ENCODE data around the gene GPR173.

Gene GPR173

GRCh38 chrX:53088136-53088974, 39.8 kb downstream of the GPR173 start:
- DNase-seq (ENCODE audit: low spot score in 2 of 2) = no peak
- Histone ChIP-seq H3K9me3 (no peaks in the 10 kb centered on the region), H3K4me1 (peaks cover 7% of the 10 kb centered on the region), H3K27me3 (ENCODE audit: low read depth) (no peaks in the 10 kb centered on the region), H3K4me3 (no peak overlapping the region), H3K36me3 (replicated peaks) (peaks cover 30% of the 10 kb centered on the region)
- in situ Hi-C loops (cut with MboI; ENCODE audit: low sequenced_read_pairs) = no loop called here

- Histone ChIP-seq H3K4me1 (peaks cover 8% of the 10 kb centered on the region), H3K27me3 (ENCODE audit: low read depth) (no peaks in the 10 kb centered on the region), H3K36me3 (replicated peaks) (peaks cover 30% of the 10 kb centered on the region), H3K9me3 (no peaks in the 10 kb centered on the region), H3K4me3 (no peak overlapping the region)
- DNase-seq (ENCODE audit: low spot score in 2 of 2) = peak; percentile 72
- in situ Hi-C loops (cut with MboI; ENCODE audit: low sequenced_read_pairs) = no loop called here
Observed at GRCh38 chrX:53089224-53089842, 40.7 kb downstream of the GPR173 start.

DNA sequence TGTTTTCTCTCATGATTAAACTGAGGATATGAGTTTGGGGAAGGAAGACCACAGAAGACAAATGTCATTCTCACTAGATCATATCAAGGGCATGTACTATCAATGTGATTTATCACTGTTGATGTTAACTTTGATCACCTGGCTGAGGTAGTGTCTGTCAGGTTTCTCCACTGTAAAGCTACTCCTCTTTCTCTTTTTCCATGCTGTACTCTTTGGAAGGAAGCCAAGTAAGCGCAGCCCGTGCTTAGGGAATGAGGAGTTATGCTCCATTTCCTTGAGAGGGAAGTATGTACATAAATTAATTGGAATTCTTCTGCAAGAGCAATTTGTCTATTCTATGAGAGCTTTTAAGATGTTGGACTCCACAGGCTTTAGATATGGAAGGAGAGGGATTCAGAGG, 41.3 kb downstream of the GPR173 start:
- no peak overlapping the region for H3K4me3 ChIP-seq
- H3K4me1 ChIP-seq = peaks cover 8% of the 10 kb centered on the region
- in situ Hi-C loops (cut with MboI; ENCODE audit: low sequenced_read_pairs) = no loop called here
- H3K9me3 ChIP-seq = no peaks in the 10 kb centered on the region
- no peak for DNase-seq (ENCODE audit: low spot score in 2 of 2)
- H3K27me3 ChIP-seq (ENCODE audit: low read depth) = no peaks in the 10 kb centered on the region
- H3K36me3 ChIP-seq (replicated peaks) = peaks cover 26% of the 10 kb centered on the region

DNA sequence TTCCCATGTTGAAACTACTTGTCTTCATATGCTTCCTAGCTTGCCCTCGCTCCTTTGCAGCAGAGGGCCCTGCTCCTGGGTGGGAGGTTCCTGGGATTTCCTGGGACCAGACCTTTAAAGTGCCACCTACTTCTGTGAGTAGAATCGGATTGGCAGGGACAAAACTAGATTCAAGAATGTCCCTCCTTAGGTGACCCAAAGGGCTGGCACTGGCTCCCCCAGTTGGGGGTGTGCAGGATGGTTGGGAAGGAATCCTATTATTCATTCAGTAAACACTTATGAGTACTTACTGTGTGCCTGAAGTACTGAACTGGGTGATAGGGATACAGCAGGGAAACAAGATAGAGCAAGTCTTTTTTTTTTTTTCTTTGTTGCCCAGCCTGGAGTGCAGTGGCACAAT, 42.8 kb downstream of the GPR173 start:
- no peak for DNase-seq (ENCODE audit: low spot score in 2 of 2)
- H3K36me3 ChIP-seq (replicated peaks) = peaks cover 11% of the 10 kb centered on the region
- no peaks in the 10 kb centered on the region for H3K27me3 ChIP-seq (ENCODE audit: low read depth)
- H3K9me3 ChIP-seq = no peaks in the 10 kb centered on the region
- in situ Hi-C loops (cut with MboI; ENCODE audit: low sequenced_read_pairs) = no loop called here
- peaks cover 8% of the 10 kb centered on the region for H3K4me1 ChIP-seq
- no peak overlapping the region for H3K4me3 ChIP-seq

- peaks cover 8% of the 10 kb centered on the region for H3K4me1 ChIP-seq
- H3K27me3 ChIP-seq (ENCODE audit: low read depth) = no peaks in the 10 kb centered on the region
- peaks cover 4% of the 10 kb centered on the region for H3K36me3 ChIP-seq (replicated peaks)
- no peaks in the 10 kb centered on the region for H3K9me3 ChIP-seq
- in situ Hi-C loops (cut with MboI; ENCODE audit: low sequenced_read_pairs) = no loop called here
- peak overlapping the region; percentile 76 for H3K4me3 ChIP-seq
- peak; percentile 88 to 95 for DNase-seq (ENCODE audit: low spot score in 2 of 2)
Observed at GRCh38 chrX:53093177-53093655, 44.6 kb downstream of the GPR173 start.

- Histone ChIP-seq H3K27me3 (ENCODE audit: low read depth) (no peaks in the 10 kb centered on the region), H3K36me3 (replicated peaks) (peaks cover 5% of the 10 kb centered on the region; the same call in 1 of the 2 replicates), H3K9me3 (no peaks in the 10 kb centered on the region), H3K4me1 (peaks cover 8% of the 10 kb centered on the region), H3K4me3 (peak within 1 kb of the TSS; percentile 76)
- peak; percentile 97 to 98 for DNase-seq (ENCODE audit: low spot score in 2 of 2)
- in situ Hi-C loops (cut with MboI; ENCODE audit: low sequenced_read_pairs) = no loop called here
Observed at GRCh38 chrX:53093748-53094581, 45.4 kb downstream of the GPR173 start, which contains the start of gene KANTR. TSS of gene KANTR (plus strand) at chrX:53094142. CDS start at chrX:53124273, 30,131 bp downstream.

DNA sequence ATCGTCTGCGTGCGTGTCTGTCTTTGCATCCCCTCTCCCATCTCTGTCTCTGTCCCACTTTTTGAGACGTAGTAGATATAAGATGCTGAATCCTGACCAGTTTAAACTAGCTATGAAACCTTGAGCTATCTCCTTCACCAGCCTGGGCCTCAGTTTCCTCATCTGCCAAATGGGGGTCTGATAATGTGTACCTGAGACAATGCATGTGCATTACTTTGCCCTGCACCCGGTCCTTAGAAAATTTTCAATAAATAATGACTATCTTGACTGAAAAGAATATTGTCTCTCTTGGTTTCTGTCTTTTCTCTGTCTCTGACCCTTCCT, 46.0 kb downstream of the GPR173 start:
- Histone ChIP-seq H3K4me1 (peaks cover 8% of the 10 kb centered on the region), H3K9me3 (no peaks in the 10 kb centered on the region), H3K27me3 (ENCODE audit: low read depth) (no peaks in the 10 kb centered on the region), H3K4me3 (peak overlapping the region; percentile 76), H3K36me3 (replicated peaks) (peaks cover 11% of the 10 kb centered on the region)
- DNase-seq (ENCODE audit: low spot score in 2 of 2) = no peak
- in situ Hi-C loops (cut with MboI; ENCODE audit: low sequenced_read_pairs) = no loop called here

DNA sequence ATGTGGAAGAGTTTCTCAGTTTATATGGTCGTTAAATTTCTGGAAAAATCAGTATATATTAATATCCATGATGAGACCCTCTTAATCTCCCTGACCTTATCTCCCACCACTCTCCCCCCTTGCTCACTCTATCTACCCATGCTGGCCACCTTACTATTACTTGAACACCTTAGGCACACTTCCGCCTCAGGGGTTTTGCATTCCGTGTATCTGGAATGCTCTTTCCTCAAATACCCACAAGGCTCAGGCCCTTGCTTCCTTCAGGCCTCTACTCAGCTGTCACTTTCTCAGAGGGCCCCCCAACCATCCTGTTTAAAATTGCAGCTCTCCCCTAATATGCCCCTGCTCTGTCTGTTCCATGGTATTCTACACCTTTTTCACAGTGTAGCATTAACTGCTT, 47.2 kb downstream of the GPR173 start:
- H3K9me3 ChIP-seq = no peaks in the 10 kb centered on the region
- in situ Hi-C loops (cut with MboI; ENCODE audit: low sequenced_read_pairs) = no loop called here
- H3K27me3 ChIP-seq (ENCODE audit: low read depth) = no peaks in the 10 kb centered on the region
- peaks cover 8% of the 10 kb centered on the region for H3K4me1 ChIP-seq
- H3K4me3 ChIP-seq = no peak overlapping the region
- peaks cover 19% of the 10 kb centered on the region for H3K36me3 ChIP-seq (replicated peaks)
- no peak for DNase-seq (ENCODE audit: low spot score in 2 of 2)

- Histone ChIP-seq H3K4me3 (no peak overlapping the region), H3K27me3 (ENCODE audit: low read depth) (no peaks in the 10 kb centered on the region), H3K36me3 (replicated peaks) (peaks cover 6% of the 10 kb centered on the region), H3K9me3 (no peaks in the 10 kb centered on the region), H3K4me1 (no peaks in the 10 kb centered on the region)
- in situ Hi-C loops (cut with MboI; ENCODE audit: low sequenced_read_pairs) = no loop called here
- DNase-seq (ENCODE audit: low spot score in 2 of 2) = no peak
Observed at GRCh38 chrX:53114864-53115549, 66.4 kb downstream of the GPR173 start.

- Histone ChIP-seq H3K36me3 (replicated peaks) (peaks cover 6% of the 10 kb centered on the region), H3K4me3 (no peak overlapping the region), H3K4me1 (no peaks in the 10 kb centered on the region), H3K27me3 (ENCODE audit: low read depth) (no peaks in the 10 kb centered on the region), H3K9me3 (no peaks in the 10 kb centered on the region)
- DNase-seq (ENCODE audit: low spot score in 2 of 2) = no peak
- in situ Hi-C loops (cut with MboI; ENCODE audit: low sequenced_read_pairs) = no loop called here
Observed at GRCh38 chrX:53115550-53115874, 66.9 kb downstream of the GPR173 start.

DNA sequence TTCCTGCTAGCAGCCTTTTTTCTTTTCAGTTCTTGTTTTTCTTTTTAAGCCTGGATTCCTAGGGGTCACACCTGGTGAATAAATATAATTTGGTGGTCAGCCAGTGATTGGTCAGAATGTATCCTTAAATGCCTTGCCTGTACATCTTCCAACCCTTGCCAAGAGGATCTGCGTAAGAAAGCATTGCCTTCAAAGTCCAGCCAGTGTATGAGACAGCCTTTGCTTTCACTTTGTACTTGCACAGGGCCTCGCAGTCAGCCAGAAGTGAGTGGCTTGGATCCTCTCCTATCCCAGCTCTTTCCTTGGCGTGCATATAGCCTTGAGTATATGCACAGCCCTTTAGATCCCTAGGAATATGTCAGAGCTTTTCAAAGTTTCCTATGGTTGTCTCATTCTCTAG, 67.5 kb downstream of the GPR173 start:
- no peak for DNase-seq (ENCODE audit: low spot score in 2 of 2)
- peaks cover 6% of the 10 kb centered on the region for H3K36me3 ChIP-seq (replicated peaks)
- in situ Hi-C loops (cut with MboI; ENCODE audit: low sequenced_read_pairs) = no loop called here
- no peaks in the 10 kb centered on the region for H3K4me1 ChIP-seq
- H3K4me3 ChIP-seq = no peak overlapping the region
- no peaks in the 10 kb centered on the region for H3K9me3 ChIP-seq
- no peaks in the 10 kb centered on the region for H3K27me3 ChIP-seq (ENCODE audit: low read depth)

DNA sequence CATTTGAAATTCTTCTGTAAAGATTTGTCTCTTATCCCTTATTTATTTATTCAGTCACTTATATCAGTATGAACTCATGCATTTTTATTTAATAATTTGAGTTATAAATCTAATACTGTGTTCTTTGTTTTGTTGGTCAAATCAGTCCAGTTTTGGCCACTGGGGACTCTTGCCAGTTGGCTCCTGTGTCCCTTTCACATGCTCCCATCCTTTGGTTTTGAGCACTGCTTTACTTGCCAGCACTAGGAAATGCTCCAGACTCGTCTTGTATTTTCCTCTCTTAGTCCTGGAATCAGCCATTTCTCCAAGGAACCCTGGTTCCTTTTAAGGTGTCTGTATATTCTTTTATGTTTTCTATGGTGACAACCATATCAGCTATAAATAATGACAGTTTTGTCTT, 73.4 kb downstream of the GPR173 start:
- Histone ChIP-seq H3K27me3 (ENCODE audit: low read depth) (no peaks in the 10 kb centered on the region), H3K4me3 (no peak overlapping the region), H3K4me1 (no peaks in the 10 kb centered on the region), H3K36me3 (replicated peaks) (peaks cover 6% of the 10 kb centered on the region; the same call in 1 of the 2 replicates), H3K9me3 (no peaks in the 10 kb centered on the region)
- in situ Hi-C loops (cut with MboI; ENCODE audit: low sequenced_read_pairs) = no loop called here
- no peak for DNase-seq (ENCODE audit: low spot score in 2 of 2)

- no peak for DNase-seq (ENCODE audit: low spot score in 2 of 2)
- Histone ChIP-seq H3K36me3 (replicated peaks) (no peaks in the 10 kb centered on the region), H3K27me3 (ENCODE audit: low read depth) (no peaks in the 10 kb centered on the region), H3K9me3 (no peaks in the 10 kb centered on the region), H3K4me3 (no peak overlapping the region), H3K4me1 (peaks cover 4% of the 10 kb centered on the region)
- in situ Hi-C loops (cut with MboI; ENCODE audit: low sequenced_read_pairs) = no loop called here
Observed at GRCh38 chrX:53125506-53125905, 76.9 kb downstream of the GPR173 start.
